Liver (tissue), 3 donors: ENCODE data around the gene TMPRSS5.
"Not testable (repeated sequence)": the region's sequence is repeated elsewhere in the genome, so short reads cannot be mapped to it uniquely, and the experiment has no call there.

Experiments
- GABPA ChIP-seq, 2 donors: IDR thresholded peaks in 1 of 2; conservative IDR thresholded peaks in 1 of 2; 2 replicates each; pipeline ENCODE4 v1.6.1; 2016; ENCODE audit warnings: antibody characterized with exemption in 2 of 2, mild to moderate bottlenecking in 1 of 2, moderate library complexity in 1 of 2
- JUND ChIP-seq, 2 donors: IDR thresholded peaks; 2 replicates each; pipeline ENCODE4 v1.6.1; 2016; ENCODE audit warnings: antibody characterized with exemption in 2 of 2
- NR2F2 ChIP-seq: IDR thresholded peaks from 2 replicates; pipeline ENCODE4 v1.6.1; 2016; ENCODE audit warnings: antibody characterized with exemption
- RAD21 ChIP-seq, 2 donors: IDR thresholded peaks; 2 replicates each; pipeline ENCODE4 v1.6.1; 2016; ENCODE audit warnings: antibody characterized with exemption in 2 of 2, mild to moderate bottlenecking in 2 of 2
- SP1 ChIP-seq: IDR thresholded peaks from 2 replicates; pipeline ENCODE4 v1.6.1; 2018; ENCODE audit warnings: antibody characterized with exemption, mild to moderate bottlenecking
- TAF1 ChIP-seq: conservative IDR thresholded peaks from 2 replicates; pipeline ENCODE4 v1.6.1; 2016; ENCODE audit warnings: antibody characterized with exemption, mild to moderate bottlenecking
- YY1 ChIP-seq: IDR thresholded peaks from 2 replicates; pipeline ENCODE4 v1.6.1; 2016; ENCODE audit warnings: antibody characterized with exemption, mild to moderate bottlenecking
- TF ChIP-seq, protein P1 (sequence below): fragments of 150-350 bp; IDR thresholded peaks from 2 replicates; pipeline ENCODE4 v1.5.1; 2017; ENCODE audit warnings: improper control_type of control experiment, low read depth, low read length; ENCODE audit not compliant: missing input control
- TF ChIP-seq, protein P2 (sequence below): IDR thresholded peaks from 2 replicates; pipeline ENCODE4 v1.6.1; 2016; ENCODE audit warnings: antibody characterized with exemption
- TF ChIP-seq, protein P3 (sequence below): IDR thresholded peaks from 2 replicates; pipeline ENCODE4 v1.6.1; 2016; ENCODE audit warnings: antibody characterized with exemption
- TF ChIP-seq, protein P4 (sequence below): IDR thresholded peaks from 2 replicates; pipeline ENCODE4 v1.6.1; 2016; ENCODE audit warnings: antibody characterized with exemption, mild to moderate bottlenecking
- donor health status: healthy.
- donor health status: healthy.

DNA sequence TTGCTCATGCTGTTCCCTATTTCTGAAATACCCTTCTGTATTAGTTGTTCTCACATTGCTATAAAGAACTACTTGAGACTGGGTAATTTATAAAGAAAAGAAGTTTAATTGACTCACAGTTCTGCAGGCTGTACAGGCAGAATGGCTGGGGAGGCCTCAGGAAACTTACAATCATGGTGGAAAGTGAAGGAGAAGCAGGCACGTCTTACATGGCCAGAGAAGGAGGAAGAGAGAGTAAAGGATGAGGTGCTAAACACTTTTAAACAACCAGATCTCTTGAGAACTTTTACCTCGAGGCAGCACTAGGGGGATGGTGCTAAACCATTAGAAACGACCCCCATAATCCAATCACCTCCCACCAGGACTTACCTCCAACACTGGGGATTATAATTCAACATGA, 14.4 kb upstream of the TMPRSS5 start:
- TF ChIP-seq, protein P1, sequence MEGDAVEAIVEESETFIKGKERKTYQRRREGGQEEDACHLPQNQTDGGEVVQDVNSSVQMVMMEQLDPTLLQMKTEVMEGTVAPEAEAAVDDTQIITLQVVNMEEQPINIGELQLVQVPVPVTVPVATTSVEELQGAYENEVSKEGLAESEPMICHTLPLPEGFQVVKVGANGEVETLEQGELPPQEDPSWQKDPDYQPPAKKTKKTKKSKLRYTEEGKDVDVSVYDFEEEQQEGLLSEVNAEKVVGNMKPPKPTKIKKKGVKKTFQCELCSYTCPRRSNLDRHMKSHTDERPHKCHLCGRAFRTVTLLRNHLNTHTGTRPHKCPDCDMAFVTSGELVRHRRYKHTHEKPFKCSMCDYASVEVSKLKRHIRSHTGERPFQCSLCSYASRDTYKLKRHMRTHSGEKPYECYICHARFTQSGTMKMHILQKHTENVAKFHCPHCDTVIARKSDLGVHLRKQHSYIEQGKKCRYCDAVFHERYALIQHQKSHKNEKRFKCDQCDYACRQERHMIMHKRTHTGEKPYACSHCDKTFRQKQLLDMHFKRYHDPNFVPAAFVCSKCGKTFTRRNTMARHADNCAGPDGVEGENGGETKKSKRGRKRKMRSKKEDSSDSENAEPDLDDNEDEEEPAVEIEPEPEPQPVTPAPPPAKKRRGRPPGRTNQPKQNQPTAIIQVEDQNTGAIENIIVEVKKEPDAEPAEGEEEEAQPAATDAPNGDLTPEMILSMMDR = not testable (repeated sequence)
- TF ChIP-seq JUND (IDR thresholded peaks at IDR 0.05); SP1; NR2F2; YY1; TAF1; GABPA (IDR thresholded peaks at IDR 0.05 in 1 of 2, conservative IDR thresholded peaks at IDR 0.05 in 1 of 2); RAD21 (IDR thresholded peaks at IDR 0.05): not testable (repeated sequence)
- TF ChIP-seq, protein P2, sequence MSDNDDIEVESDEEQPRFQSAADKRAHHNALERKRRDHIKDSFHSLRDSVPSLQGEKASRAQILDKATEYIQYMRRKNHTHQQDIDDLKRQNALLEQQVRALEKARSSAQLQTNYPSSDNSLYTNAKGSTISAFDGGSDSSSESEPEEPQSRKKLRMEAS = not testable (repeated sequence)
- TF ChIP-seq, protein P3, sequence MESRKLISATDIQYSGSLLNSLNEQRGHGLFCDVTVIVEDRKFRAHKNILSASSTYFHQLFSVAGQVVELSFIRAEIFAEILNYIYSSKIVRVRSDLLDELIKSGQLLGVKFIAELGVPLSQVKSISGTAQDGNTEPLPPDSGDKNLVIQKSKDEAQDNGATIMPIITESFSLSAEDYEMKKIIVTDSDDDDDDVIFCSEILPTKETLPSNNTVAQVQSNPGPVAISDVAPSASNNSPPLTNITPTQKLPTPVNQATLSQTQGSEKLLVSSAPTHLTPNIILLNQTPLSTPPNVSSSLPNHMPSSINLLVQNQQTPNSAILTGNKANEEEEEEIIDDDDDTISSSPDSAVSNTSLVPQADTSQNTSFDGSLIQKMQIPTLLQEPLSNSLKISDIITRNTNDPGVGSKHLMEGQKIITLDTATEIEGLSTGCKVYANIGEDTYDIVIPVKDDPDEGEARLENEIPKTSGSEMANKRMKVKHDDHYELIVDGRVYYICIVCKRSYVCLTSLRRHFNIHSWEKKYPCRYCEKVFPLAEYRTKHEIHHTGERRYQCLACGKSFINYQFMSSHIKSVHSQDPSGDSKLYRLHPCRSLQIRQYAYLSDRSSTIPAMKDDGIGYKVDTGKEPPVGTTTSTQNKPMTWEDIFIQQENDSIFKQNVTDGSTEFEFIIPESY = not testable (repeated sequence)
- TF ChIP-seq, protein P4, sequence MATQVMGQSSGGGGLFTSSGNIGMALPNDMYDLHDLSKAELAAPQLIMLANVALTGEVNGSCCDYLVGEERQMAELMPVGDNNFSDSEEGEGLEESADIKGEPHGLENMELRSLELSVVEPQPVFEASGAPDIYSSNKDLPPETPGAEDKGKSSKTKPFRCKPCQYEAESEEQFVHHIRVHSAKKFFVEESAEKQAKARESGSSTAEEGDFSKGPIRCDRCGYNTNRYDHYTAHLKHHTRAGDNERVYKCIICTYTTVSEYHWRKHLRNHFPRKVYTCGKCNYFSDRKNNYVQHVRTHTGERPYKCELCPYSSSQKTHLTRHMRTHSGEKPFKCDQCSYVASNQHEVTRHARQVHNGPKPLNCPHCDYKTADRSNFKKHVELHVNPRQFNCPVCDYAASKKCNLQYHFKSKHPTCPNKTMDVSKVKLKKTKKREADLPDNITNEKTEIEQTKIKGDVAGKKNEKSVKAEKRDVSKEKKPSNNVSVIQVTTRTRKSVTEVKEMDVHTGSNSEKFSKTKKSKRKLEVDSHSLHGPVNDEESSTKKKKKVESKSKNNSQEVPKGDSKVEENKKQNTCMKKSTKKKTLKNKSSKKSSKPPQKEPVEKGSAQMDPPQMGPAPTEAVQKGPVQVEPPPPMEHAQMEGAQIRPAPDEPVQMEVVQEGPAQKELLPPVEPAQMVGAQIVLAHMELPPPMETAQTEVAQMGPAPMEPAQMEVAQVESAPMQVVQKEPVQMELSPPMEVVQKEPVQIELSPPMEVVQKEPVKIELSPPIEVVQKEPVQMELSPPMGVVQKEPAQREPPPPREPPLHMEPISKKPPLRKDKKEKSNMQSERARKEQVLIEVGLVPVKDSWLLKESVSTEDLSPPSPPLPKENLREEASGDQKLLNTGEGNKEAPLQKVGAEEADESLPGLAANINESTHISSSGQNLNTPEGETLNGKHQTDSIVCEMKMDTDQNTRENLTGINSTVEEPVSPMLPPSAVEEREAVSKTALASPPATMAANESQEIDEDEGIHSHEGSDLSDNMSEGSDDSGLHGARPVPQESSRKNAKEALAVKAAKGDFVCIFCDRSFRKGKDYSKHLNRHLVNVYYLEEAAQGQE = not testable (repeated sequence)
